ENCODE results near the gene ARMC6.

Gene ARMC6

DNA sequence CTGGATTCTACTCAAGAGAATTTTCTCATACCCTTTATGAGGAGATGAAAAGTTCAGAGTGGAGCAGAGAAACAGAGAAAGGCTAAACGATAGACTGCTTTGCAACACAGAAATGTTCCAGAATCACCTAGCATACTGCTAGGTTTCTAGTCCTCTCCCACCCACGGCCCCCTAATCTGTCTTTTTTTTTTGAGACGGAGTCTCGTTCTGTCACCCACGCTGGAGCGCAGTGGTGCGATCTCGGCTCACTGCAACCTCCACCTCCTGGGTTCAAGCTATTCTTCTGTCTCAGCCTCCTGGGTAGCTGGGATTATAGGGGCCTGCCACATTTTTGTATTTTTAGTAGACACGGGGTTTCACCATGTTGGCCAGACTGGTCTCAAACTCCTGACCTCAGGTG lies 4.9 kb upstream of the ARMC6 start:
- TF ChIP-seq CTCF (IDR thresholded peaks at IDR 0.05; ENCODE audit: low read depth, low read length, missing control alignments), result no peak

DNA sequence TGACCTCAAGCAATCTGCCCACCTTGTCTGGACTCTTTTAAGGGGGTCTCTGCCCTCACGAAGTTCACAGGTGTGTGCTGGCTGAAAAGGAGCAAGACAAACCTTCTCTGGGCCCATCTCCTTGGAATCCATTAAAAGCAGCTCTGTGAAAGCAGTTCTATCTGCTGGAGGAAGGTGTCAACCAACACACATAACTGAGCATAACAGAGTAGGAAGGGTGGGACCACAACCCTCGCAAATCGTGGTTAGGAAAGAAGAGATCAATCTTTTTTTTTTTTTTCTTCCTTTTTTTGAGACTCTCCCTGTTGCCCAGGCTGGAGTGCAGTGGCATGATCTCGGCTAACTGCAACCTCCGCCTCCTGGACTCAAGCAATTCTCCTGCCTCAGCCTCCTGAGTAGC lies 1.5 kb upstream of the ARMC6 start:
- no peak for DNase-seq (ENCODE audit: low read depth)
- no peak for TF ChIP-seq CTCF (IDR thresholded peaks at IDR 0.05; ENCODE audit: low read depth, low read length, missing control alignments)
- H3K4me3 ChIP-seq (ENCODE audit: low read depth, low read length), result peak overlapping the region; percentile 91; the same call in 1 of the 2 replicates

More for the DNA sequence above, 4.9 kb upstream of the ARMC6 start:
- no peak for DNase-seq (ENCODE audit: low read depth)
- no peak overlapping the region for H3K4me3 ChIP-seq (ENCODE audit: low read depth, low read length)

DNA sequence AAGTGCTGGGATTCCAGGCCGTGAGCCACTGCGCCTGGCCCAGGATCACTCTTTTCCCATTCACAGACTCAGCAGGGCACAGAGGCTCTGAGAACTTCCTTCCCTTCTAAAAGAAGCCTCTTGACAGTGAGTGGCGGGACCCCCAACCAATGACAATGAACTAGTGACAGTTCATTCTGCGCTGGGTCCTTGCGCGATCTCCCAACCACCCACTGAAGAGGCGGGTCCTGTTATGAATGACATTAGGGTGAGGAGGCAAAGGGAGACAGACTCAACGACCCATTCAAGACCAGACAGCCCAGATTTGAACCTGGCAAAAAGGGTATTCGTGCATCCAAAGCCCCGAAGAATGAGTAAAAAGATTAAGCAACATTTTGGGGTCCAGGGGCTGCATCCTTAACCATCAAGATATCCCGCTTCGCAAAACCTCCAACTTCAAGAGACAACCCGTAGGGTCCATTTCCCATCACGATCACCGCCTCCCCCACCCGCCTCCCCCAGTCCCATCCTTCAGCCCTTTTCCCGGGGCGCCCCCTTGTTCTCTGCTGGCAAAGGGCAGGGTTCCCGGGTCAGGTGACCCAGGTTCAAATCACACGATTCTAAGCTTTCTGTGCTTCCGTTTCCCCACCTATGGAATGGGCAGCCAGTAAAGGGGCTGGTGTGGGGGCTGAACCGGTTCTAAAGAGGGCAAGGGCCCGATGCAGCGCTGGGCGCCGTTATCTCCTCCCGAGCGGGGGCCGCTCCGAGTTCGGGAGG lies 805 bp upstream of the ARMC6 start:
- H3K4me3 ChIP-seq (ENCODE audit: low read depth, low read length), result peak overlapping the region; percentile 91
- no peak for TF ChIP-seq CTCF (IDR thresholded peaks at IDR 0.05; ENCODE audit: low read depth, low read length, missing control alignments)
- peak; percentile 78 for DNase-seq (ENCODE audit: low read depth)

GRCh38 chr19:19033176-19033425 lies 302 bp upstream of the ARMC6 start:
- TF ChIP-seq CTCF (IDR thresholded peaks at IDR 0.05; ENCODE audit: low read depth, low read length, missing control alignments), result no peak
- no peak for DNase-seq (ENCODE audit: low read depth)

GRCh38 chr19:19034204-19034624 lies 811 bp downstream of the ARMC6 start:
- peak overlapping the region; percentile 91 for H3K4me3 ChIP-seq (ENCODE audit: low read depth, low read length)
- no peak for TF ChIP-seq CTCF (IDR thresholded peaks at IDR 0.05; ENCODE audit: low read depth, low read length, missing control alignments)
- peak; percentile 68 for DNase-seq (ENCODE audit: low read depth)

More at GRCh38 chr19:19033176-19033425, 302 bp upstream of the ARMC6 start:
- peak overlapping the region; percentile 91 for H3K4me3 ChIP-seq (ENCODE audit: low read depth, low read length)

DNA sequence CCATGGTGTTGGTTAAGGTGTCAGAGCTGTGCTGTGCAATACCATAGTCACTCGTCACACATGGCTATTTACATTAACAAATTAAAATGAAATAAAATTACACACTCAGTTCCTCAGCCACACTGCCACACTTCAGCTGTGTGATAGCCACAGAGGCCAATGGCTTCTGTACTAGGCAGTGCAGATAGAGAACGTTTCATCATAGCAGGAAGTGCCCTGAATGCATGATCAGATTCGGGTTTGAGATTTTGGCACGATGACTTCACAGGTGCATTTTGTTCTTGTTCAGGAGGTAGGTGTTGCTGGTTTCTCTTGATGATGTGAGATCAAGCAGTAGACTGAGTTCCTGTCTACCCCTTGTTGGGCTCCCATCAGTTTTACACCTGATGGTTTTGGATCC lies 6.5 kb downstream of the ARMC6 start:
- TF ChIP-seq CTCF (IDR thresholded peaks at IDR 0.05; ENCODE audit: low read depth, low read length, missing control alignments), result no peak
- no peak overlapping the region for H3K4me3 ChIP-seq (ENCODE audit: low read depth, low read length)
- DNase-seq (ENCODE audit: low read depth), result no peak

DNA sequence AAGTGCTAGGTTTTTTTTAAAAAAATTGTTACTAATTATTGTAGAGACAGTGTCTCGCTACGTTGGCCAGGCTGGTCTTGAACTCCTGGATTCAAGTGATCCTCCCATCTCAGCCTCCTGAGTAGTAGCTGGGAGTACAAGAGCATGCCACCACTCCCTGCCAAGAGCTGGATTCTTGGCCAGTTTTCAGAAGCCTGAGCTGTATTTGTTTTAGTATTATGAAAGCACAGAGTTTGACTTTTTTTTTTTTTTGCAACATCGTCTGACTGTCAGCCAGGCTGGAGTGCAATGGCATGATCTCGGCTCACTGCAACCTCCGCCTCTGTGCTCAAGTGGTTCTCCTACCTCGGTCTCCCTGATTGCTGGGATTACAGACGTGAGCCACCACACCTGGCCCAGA lies 7.0 kb downstream of the ARMC6 start:
- H3K4me3 ChIP-seq (ENCODE audit: low read depth, low read length), result no peak overlapping the region
- DNase-seq (ENCODE audit: low read depth), result no peak
- TF ChIP-seq CTCF (IDR thresholded peaks at IDR 0.05; ENCODE audit: low read depth, low read length, missing control alignments), result no peak

All from GM12864 (cell line).